ENCODE results near the gene RTN1. TPM values are rescaled to one million over a fixed set of nuclear protein-coding genes. Genes with fewer than 3 reads are reported as not detected.

RTN1 gene
- total RNA-seq, 1 donor from 2014 or later: not detected

DNA sequence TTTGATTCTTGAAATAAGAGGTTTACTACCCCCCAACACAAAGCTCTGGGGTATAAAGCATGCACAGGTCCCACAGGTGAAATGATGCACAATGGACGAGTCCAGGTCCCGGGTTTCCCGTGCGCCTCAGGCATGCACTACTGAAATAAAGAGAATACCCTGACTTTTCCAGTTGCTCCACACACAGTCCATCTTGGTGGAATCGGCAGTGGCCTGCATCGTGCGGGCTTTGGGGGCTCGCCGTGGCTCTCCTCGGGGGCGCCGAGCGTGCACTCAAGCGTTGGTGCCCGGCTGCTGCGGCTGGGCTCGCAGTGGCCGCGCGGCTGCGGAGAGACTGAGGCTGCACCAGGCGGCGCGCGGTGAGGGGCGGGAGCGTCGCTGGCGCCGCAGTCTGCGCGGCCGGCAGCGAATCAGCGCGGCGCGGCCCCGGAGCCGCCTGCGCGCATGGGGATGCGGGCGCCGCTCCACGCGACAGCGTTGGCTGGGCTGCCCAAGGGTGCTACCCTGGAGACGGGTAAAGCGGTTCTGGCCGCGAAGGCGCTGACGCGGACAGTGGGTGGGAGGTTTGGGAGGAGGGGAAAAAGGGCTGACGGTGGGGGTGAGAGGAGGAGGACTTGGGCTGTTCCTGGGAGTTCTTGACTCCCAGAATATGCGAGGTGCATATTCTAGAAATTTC lies 240.2 kb downstream of the RTN1 start:
- Mint-ChIP-seq H3K9me3 (no peaks in the 10 kb centered on the region), H3K27me3 (peaks cover 44% of the 10 kb centered on the region), H3K4me1 (peaks cover 2% of the 10 kb centered on the region), H3K36me3 (ENCODE audit: low read depth) (no peaks in the 10 kb centered on the region), H3K4me3 (no peak overlapping the region), H3K27ac (no peak overlapping the region)
- TF ChIP-seq, protein P1, sequence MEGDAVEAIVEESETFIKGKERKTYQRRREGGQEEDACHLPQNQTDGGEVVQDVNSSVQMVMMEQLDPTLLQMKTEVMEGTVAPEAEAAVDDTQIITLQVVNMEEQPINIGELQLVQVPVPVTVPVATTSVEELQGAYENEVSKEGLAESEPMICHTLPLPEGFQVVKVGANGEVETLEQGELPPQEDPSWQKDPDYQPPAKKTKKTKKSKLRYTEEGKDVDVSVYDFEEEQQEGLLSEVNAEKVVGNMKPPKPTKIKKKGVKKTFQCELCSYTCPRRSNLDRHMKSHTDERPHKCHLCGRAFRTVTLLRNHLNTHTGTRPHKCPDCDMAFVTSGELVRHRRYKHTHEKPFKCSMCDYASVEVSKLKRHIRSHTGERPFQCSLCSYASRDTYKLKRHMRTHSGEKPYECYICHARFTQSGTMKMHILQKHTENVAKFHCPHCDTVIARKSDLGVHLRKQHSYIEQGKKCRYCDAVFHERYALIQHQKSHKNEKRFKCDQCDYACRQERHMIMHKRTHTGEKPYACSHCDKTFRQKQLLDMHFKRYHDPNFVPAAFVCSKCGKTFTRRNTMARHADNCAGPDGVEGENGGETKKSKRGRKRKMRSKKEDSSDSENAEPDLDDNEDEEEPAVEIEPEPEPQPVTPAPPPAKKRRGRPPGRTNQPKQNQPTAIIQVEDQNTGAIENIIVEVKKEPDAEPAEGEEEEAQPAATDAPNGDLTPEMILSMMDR (IDR thresholded peaks at IDR 0.05): no peak
- ATAC-seq (ENCODE audit: low read depth) (no peak), DNase-seq (no peak)
- CTCF ChIA-PET: no interaction called here
- POLR2A ChIA-PET: no interaction called here
- intact Hi-C loops (cut with micrococcal nuclease): no loop called here

DNA sequence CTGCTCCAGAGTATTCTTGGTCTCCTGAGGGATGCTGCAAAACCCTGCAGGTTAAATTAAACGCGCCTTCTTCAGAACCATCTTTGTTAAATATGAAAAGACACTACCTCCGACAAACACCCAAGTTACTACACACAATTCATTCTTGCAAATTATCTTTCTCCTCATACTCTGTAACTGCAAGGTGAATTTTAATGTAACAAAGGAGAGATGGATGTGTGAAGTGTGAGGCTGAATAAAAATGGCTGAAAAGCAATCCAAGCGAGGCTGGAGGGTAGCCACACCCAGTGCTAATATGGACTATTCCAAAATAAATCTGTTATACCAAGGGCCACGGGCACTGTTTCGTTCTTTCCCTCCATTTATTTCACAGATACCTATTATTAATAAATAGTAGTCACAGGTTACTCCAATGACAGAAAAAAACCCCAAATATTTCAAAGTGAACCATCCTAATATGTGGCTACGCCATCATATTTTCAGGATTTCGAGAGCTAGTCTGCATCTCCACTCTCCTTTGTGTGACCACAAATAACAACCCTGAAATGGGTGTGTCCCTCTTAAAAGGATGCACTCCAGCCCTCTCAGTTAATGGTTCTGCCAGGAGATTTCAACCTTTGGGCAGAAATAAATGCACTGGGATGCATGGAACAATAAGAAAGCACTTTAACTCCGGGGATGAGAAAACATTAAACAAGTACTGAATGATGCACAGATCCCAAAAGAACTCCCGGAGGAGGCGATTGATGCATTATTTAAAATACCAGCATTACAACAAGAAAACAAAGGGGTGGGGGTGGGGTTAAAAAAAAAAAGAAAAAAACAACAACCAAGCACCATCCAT lies 240.9 kb downstream of the RTN1 start:
- Mint-ChIP-seq H3K4me3 (no peak overlapping the region), H3K36me3 (ENCODE audit: low read depth) (no peaks in the 10 kb centered on the region), H3K27ac (no peak overlapping the region), H3K4me1 (peaks cover 2% of the 10 kb centered on the region), H3K9me3 (no peaks in the 10 kb centered on the region), H3K27me3 (peaks cover 42% of the 10 kb centered on the region)
- intact Hi-C loops (cut with micrococcal nuclease): no loop called here
- DNase-seq: no peak
- ATAC-seq (ENCODE audit: low read depth): no peak
- ChIA-PET POLR2A (no interaction called here), CTCF (no interaction called here)
- TF ChIP-seq, protein P1 (IDR thresholded peaks at IDR 0.05): no peak

DNA sequence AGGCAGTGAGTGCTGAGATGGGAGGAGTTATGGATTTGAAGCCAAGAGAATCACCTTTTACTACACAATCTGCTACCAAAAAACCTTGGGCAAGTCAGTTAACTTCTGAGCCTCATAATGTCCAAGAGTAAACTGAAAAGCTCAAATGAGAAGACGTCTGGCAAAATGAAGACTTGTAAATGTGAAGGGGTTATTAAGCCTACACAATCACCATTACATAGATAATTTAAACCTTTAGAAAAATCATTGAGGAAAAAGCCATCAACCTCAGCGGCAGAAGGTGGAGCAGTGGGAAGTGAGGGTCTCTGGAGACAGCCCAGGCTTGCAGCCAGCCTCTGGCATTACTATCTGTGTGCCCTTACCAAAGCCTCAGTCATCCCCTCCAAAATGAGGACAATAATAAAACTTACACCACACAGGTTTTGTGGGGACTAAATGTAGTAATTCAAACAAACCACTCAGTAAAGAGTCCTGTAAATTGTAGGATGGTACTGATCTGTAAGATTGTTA lies 243.5 kb downstream of the RTN1 start:
- ChIA-PET POLR2A (no interaction called here), CTCF (no interaction called here)
- DNase-seq (no peak), ATAC-seq (ENCODE audit: low read depth) (no peak)
- TF ChIP-seq, protein P1 (IDR thresholded peaks at IDR 0.05): no peak
- Mint-ChIP-seq H3K9me3 (no peaks in the 10 kb centered on the region), H3K4me3 (no peak overlapping the region), H3K27me3 (peaks cover 40% of the 10 kb centered on the region), H3K27ac (no peak overlapping the region), H3K4me1 (peaks cover 2% of the 10 kb centered on the region), H3K36me3 (ENCODE audit: low read depth) (no peaks in the 10 kb centered on the region)
- intact Hi-C loops (cut with micrococcal nuclease): no loop called here

DNA sequence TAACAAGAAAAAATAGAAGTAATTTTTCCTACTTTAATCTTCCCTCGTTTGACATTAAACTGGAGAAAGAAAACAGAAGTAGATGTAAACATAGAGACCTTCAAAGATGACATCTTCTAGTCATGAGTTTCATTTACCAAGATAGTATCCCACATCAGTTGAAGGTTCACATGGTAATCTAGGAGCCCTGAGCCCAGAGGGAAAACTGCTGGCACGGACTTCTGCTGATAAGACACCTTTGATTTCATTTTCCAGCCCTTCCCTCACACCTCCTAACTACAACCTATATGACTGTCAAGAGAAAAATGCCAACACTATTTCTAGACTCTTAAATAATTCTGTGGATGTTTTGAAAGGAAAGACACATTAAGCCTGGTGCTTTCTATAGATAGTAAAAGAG lies 247.9 kb downstream of the RTN1 start:
- H3K27ac Mint-ChIP-seq: no peak overlapping the region
- DNase-seq: no peak
- ChIA-PET POLR2A (no interaction called here), CTCF (no interaction called here)
- no peaks in the 10 kb centered on the region for H3K9me3 Mint-ChIP-seq
- no peak overlapping the region for H3K4me3 Mint-ChIP-seq
- ATAC-seq (ENCODE audit: low read depth): no peak
- no peaks in the 10 kb centered on the region for H3K4me1 Mint-ChIP-seq
- TF ChIP-seq, protein P1 (IDR thresholded peaks at IDR 0.05): no peak
- no peaks in the 10 kb centered on the region for H3K36me3 Mint-ChIP-seq (ENCODE audit: low read depth)
- peaks cover 20% of the 10 kb centered on the region for H3K27me3 Mint-ChIP-seq
- intact Hi-C loops (cut with micrococcal nuclease): no loop called here

DNA sequence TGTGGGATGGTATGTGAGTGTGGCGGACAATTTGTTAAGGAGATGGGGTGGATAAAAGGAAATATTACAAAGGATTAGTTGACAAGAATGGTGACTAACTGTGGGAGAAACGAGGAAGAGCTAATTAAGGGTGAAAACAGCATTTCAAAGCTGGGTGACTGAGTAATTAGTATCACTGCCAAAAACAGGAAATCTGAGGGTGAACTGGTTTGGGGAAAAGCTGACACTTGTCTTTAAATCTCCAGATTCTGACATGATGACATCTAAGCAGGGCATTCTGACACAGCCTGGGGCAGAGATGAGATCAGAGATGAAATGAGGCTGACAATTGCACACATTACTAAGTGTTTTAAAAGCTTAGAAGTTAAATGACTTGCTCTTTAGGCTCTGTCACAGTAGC lies 251.5 kb downstream of the RTN1 start:
- peaks cover 16% of the 10 kb centered on the region for H3K27me3 Mint-ChIP-seq
- TF ChIP-seq, protein P1 (IDR thresholded peaks at IDR 0.05): no peak

More for the DNA sequence above, 251.5 kb downstream of the RTN1 start:
- H3K9me3 Mint-ChIP-seq: no peaks in the 10 kb centered on the region
- ChIA-PET POLR2A (no interaction called here), CTCF (no interaction called here)
- intact Hi-C loops (cut with micrococcal nuclease): no loop called here
- H3K27ac Mint-ChIP-seq: no peak overlapping the region
- no peaks in the 10 kb centered on the region for H3K4me1 Mint-ChIP-seq
- DNase-seq (no peak), ATAC-seq (ENCODE audit: low read depth) (no peak)
- H3K36me3 Mint-ChIP-seq (ENCODE audit: low read depth): no peaks in the 10 kb centered on the region
- no peak overlapping the region for H3K4me3 Mint-ChIP-seq

Measured in activated B cell treated with CpG ODN at 0.5 μM for 24 hours (primary cell).